ENCODE measurements around the gene C1QTNF9. TPM values are rescaled to one million over a fixed set of nuclear protein-coding genes. Genes with fewer than 3 reads are reported as not detected.

The C1QTNF9 gene
- total and polyA plus RNA-seq, 2 donors (not counting 1 experiment from before 2014, with no cell fraction given): not detected

- Mint-ChIP-seq H3K9me3 (ENCODE audit: insufficient read depth) (no peaks in the 10 kb centered on the region), H3K4me1 (no peaks in the 10 kb centered on the region), H3K27ac (no peak overlapping the region), H3K4me3 (no peak overlapping the region), H3K27me3 (no peaks in the 10 kb centered on the region)
- Histone ChIP-seq H3K36me3 (replicated peaks in 1 of 2; ENCODE audit: control extremely low read depth in 1 of 2, control insufficient read depth in 1 of 2, extremely low read depth in 1 of 2, insufficient read depth in 2 of 2, low read length in 1 of 2) (no peaks in the 10 kb centered on the region), H3K9ac (ENCODE audit: low read length) (no peak overlapping the region), H3K9me3 (ENCODE audit: control extremely low read depth in 1 of 3, control insufficient read depth in 2 of 3, insufficient read depth in 1 of 3, low read length in 2 of 3) (peaks cover 0 to 4% (median 0%) of the 10 kb centered on the region in 3 donors), H3K27ac (ENCODE audit: low read length in 2 of 2) (no peak overlapping the region), H4K20me1 (ENCODE audit: control insufficient read depth, insufficient read depth, low read length, poor library complexity, severe bottlenecking) (no peaks in the 10 kb centered on the region), H3K27me3 (replicated peaks in 1 of 4; ENCODE audit: control extremely low read depth in 1 of 4, control insufficient read depth in 3 of 4, insufficient read depth in 4 of 4, low read length in 3 of 4) (no peaks in the 10 kb centered on the region), H3K79me2 (ENCODE audit: control insufficient read depth, insufficient read depth, low read length) (no peaks in the 10 kb centered on the region), H3K4me2 (replicated peaks; ENCODE audit: low read depth, low read length, poor library complexity, severe bottlenecking) (no peak overlapping the region), H3K4me3 (ENCODE audit: control extremely low read depth in 1 of 5, extremely low read depth in 1 of 5, insufficient read depth in 1 of 5, low read depth in 2 of 5, low read length in 4 of 5) (no peak overlapping the region), H3K4me1 (ENCODE audit: control insufficient read depth in 2 of 2, insufficient read depth in 2 of 2, low read length in 2 of 2) (no peaks in the 10 kb centered on the region), H2AFZ (ENCODE audit: insufficient read depth, low read depth, low read length, poor library complexity, severe bottlenecking) (no peak overlapping the region)
- POLR2A ChIA-PET: no interaction called here
- CTCF ChIA-PET: no interaction called here
- intact Hi-C loops (cut with micrococcal nuclease): no loop called here
- TF ChIP-seq, protein P1, sequence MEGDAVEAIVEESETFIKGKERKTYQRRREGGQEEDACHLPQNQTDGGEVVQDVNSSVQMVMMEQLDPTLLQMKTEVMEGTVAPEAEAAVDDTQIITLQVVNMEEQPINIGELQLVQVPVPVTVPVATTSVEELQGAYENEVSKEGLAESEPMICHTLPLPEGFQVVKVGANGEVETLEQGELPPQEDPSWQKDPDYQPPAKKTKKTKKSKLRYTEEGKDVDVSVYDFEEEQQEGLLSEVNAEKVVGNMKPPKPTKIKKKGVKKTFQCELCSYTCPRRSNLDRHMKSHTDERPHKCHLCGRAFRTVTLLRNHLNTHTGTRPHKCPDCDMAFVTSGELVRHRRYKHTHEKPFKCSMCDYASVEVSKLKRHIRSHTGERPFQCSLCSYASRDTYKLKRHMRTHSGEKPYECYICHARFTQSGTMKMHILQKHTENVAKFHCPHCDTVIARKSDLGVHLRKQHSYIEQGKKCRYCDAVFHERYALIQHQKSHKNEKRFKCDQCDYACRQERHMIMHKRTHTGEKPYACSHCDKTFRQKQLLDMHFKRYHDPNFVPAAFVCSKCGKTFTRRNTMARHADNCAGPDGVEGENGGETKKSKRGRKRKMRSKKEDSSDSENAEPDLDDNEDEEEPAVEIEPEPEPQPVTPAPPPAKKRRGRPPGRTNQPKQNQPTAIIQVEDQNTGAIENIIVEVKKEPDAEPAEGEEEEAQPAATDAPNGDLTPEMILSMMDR (IDR thresholded peaks at IDR 0.05): no peak
- no peak for TF ChIP-seq EZH2 (IDR thresholded peaks at IDR 0.05; ENCODE audit: borderline replicate concordance, insufficient read depth, low read depth, low read length, poor library complexity, severe bottlenecking)
- ATAC-seq (ENCODE audit: low read depth) (no peak), DNase-seq (no peak)
- WGBS (ENCODE audit: insufficient coverage): 77% methylated on average over 3 of the region's 3 CpGs
Observed at GRCh38 chr13:24351423-24351822, 42.0 kb downstream of the C1QTNF9 start.

DNA sequence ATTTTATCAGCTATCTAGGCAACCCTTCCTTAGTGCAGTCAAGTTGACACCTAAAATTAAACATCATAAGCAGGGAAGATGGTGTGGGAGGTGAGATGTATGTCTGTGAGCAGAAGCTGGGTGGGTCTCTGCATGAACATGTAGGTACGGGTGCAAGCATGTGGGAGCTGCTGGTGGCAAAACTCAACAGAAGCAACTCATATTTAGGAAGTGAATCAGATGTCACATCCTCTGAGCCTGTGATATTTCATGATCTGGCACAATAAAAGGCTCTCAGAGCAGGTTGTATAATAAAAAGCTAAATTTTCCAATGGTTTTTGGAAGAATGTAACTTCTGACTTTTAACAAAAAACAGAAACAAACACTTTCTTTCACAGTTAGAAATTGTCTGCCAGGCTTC, 44.4 kb downstream of the C1QTNF9 start:
- CTCF ChIA-PET: no interaction called here
- ATAC-seq (ENCODE audit: low read depth) (no peak), DNase-seq (no peak)
- Histone ChIP-seq H3K4me2 (replicated peaks; ENCODE audit: low read depth, low read length, poor library complexity, severe bottlenecking) (no peak overlapping the region), H4K20me1 (ENCODE audit: control insufficient read depth, insufficient read depth, low read length, poor library complexity, severe bottlenecking) (no peaks in the 10 kb centered on the region), H3K4me1 (ENCODE audit: control insufficient read depth in 2 of 2, insufficient read depth in 2 of 2, low read length in 2 of 2) (no peaks in the 10 kb centered on the region), H3K79me2 (ENCODE audit: control insufficient read depth, insufficient read depth, low read length) (no peaks in the 10 kb centered on the region), H3K27ac (ENCODE audit: low read length in 2 of 2) (no peak overlapping the region), H3K9ac (ENCODE audit: low read length) (no peak overlapping the region), H3K9me3 (ENCODE audit: control extremely low read depth in 1 of 3, control insufficient read depth in 2 of 3, insufficient read depth in 1 of 3, low read length in 2 of 3) (peaks cover 0 to 4% (median 0%) of the 10 kb centered on the region in 3 donors), H2AFZ (ENCODE audit: insufficient read depth, low read depth, low read length, poor library complexity, severe bottlenecking) (no peak overlapping the region), H3K27me3 (replicated peaks in 1 of 4; ENCODE audit: control extremely low read depth in 1 of 4, control insufficient read depth in 3 of 4, insufficient read depth in 4 of 4, low read length in 3 of 4) (no peaks in the 10 kb centered on the region), H3K36me3 (replicated peaks in 1 of 2; ENCODE audit: control extremely low read depth in 1 of 2, control insufficient read depth in 1 of 2, extremely low read depth in 1 of 2, insufficient read depth in 2 of 2, low read length in 1 of 2) (no peaks in the 10 kb centered on the region), H3K4me3 (ENCODE audit: control extremely low read depth in 1 of 5, extremely low read depth in 1 of 5, insufficient read depth in 1 of 5, low read depth in 2 of 5, low read length in 4 of 5) (no peak overlapping the region)
- H3K4me1 Mint-ChIP-seq: no peaks in the 10 kb centered on the region
- H3K4me3 Mint-ChIP-seq: no peak overlapping the region
- TF ChIP-seq, protein P1 (IDR thresholded peaks at IDR 0.05): no peak
- TF ChIP-seq EZH2 (IDR thresholded peaks at IDR 0.05; ENCODE audit: borderline replicate concordance, insufficient read depth, low read depth, low read length, poor library complexity, severe bottlenecking): no peak
- no CpG with 5 or more reads among the region's 1 CpG for WGBS (ENCODE audit: insufficient coverage)
- POLR2A ChIA-PET: no interaction called here
- no peaks in the 10 kb centered on the region for H3K9me3 Mint-ChIP-seq (ENCODE audit: insufficient read depth)
- no peaks in the 10 kb centered on the region for H3K27me3 Mint-ChIP-seq
- H3K27ac Mint-ChIP-seq: no peak overlapping the region
- intact Hi-C loops (cut with micrococcal nuclease): no loop called here
